Body of pancreas (tissue), 4 donors: ENCODE data around the gene PTPRD. TPM values are rescaled to one million over a fixed set of nuclear protein-coding genes. Genes with fewer than 3 reads are reported as not detected.

ENCODE experiments used
- ATAC-seq: fragments of 150-250 bp; one replicate; pipeline ENCODE4 v1.9.1; 2016
- DNase-seq, 4 donors: peaks; one replicate each; pipeline ENCODE4 v3.0.0-alpha.2; 2019
- H3K27ac ChIP-seq, 4 donors: fragments of 200-600 bp; sonication (generic); 1 replicate in 3 of 4; 2 replicates in 1 of 4; pipeline versions ENCODE4 v1.5.1 to v1.6.1; 2016 to 2019; ENCODE audit warnings: mild to moderate bottlenecking in 1 of 4, mixed read lengths in 1 of 4, moderate library complexity in 1 of 4
- H3K27me3 ChIP-seq, 2 donors: fragments of 200-600 bp; sonication (generic); one replicate each; pipeline ENCODE4 v1.6.0; 2016; ENCODE audit warnings: mild to moderate bottlenecking in 1 of 2
- H3K36me3 ChIP-seq, 2 donors: fragments of 200-600 bp; sonication (generic); replicated peaks in 1 of 2; 2 replicates each; pipeline ENCODE4 v1.5.1; 2016; ENCODE audit warnings: low read depth in 2 of 2; ENCODE audit not compliant: insufficient read depth in 1 of 2
- H3K4me1 ChIP-seq: fragments of 200-600 bp; sonication (generic); one replicate; pipeline ENCODE4 v1.6.0; 2016
- H3K4me3 ChIP-seq, 2 donors: fragments of 200-600 bp; sonication (generic); 1 replicate in 1 of 2; 2 replicates in 1 of 2; pipeline ENCODE4 v1.5.1; 2016 to 2019
- H3K9me3 ChIP-seq, 3 donors: fragments of 200-600 bp; sonication (generic); 1 replicate in 2 of 3; 2 replicates in 1 of 3; pipeline ENCODE4 v1.5.1; 2016
- CTCF ChIP-seq, 7 experiments: fragments of 450-650 bp in 4 of 7; fragments of 200-600 bp in 3 of 7; sonication (generic) in 3 of 7; IDR thresholded peaks; one replicate each; pipeline ENCODE4 v1.5.1; 2016 to 2019; ENCODE audit warnings: antibody characterized with exemption in 7 of 7
- POLR2A ChIP-seq, 3 donors: fragments of 450-650 bp; IDR thresholded peaks; one replicate each; pipeline ENCODE4 v1.6.1; 2016; ENCODE audit warnings: antibody characterized with exemption in 3 of 3, mild to moderate bottlenecking in 2 of 3
- WGBS, 2 donors: methylation state at CpG; one replicate each; pipeline ENCODE4 v1.1.5; 2017; 5-methylcytosine and 5-hydroxymethylcytosine counted together
- intact Hi-C: fragments of 100-400 bp; cut with DNase I; formaldehyde crosslinking; loops from one replicate; pipeline ENCODE4 v1.15.1; 2023
- total RNA-seq, 2 donors: library from RNA; depleted of rRNA; stranded (reverse); fragments of >200 nt; gene quantifications; one replicate each; pipeline ENCODE4 v1.1.0, GENCODE V29; 2016

PTPRD gene
- total RNA-seq, 2 donors from 2014 or later = 4.3 to 4.9 TPM

- DNase-seq (no peak), ATAC-seq (no peak)
- no peaks in the 10 kb centered on the region for H3K9me3 ChIP-seq
- H3K27me3 ChIP-seq = no peaks in the 10 kb centered on the region
- no peaks in the 10 kb centered on the region for H3K36me3 ChIP-seq
- H3K27ac ChIP-seq = no peak overlapping the region
- no peak overlapping the region for H3K4me3 ChIP-seq
- intact Hi-C loops = no loop called here
- 67 to 78% methylated on average over 3 of the region's 3 CpGs for WGBS, 2 donors
- H3K4me1 ChIP-seq = no peaks in the 10 kb centered on the region
- TF ChIP-seq POLR2A (IDR thresholded peaks at IDR 0.05) (no peak), CTCF (IDR thresholded peaks at IDR 0.05) (no peak)
Measured at GRCh38 chr9:8869812-8870211, 1743.0 kb downstream of the PTPRD start.

- H3K4me1 ChIP-seq = no peaks in the 10 kb centered on the region
- H3K27ac ChIP-seq = no peak overlapping the region
- no peak overlapping the region for H3K4me3 ChIP-seq
- no peaks in the 10 kb centered on the region for H3K36me3 ChIP-seq
- WGBS, 2 donors = 68 to 74% methylated on average over 1 of the region's 1 CpG
- H3K9me3 ChIP-seq = no peaks in the 10 kb centered on the region
- H3K27me3 ChIP-seq = no peaks in the 10 kb centered on the region
- TF ChIP-seq POLR2A (IDR thresholded peaks at IDR 0.05) = no peak
- TF ChIP-seq CTCF (IDR thresholded peaks at IDR 0.05) = no peak
- DNase-seq = no peak
- intact Hi-C loops = no loop called here
- no peak for ATAC-seq
Measured at GRCh38 chr9:8868632-8869031, 1744.2 kb downstream of the PTPRD start.

- DNase-seq = no peak
- Histone ChIP-seq H3K4me1 (no peaks in the 10 kb centered on the region), H3K36me3 (no peaks in the 10 kb centered on the region), H3K4me3 (no peak overlapping the region), H3K27me3 (no peaks in the 10 kb centered on the region), H3K27ac (no peak overlapping the region), H3K9me3 (no peaks in the 10 kb centered on the region)
- no peak for ATAC-seq
- no peak for TF ChIP-seq CTCF (IDR thresholded peaks at IDR 0.05)
- no peak for TF ChIP-seq POLR2A (IDR thresholded peaks at IDR 0.05)
- intact Hi-C loops = no loop called here
- 69 to 91% methylated on average over 1 of the region's 1 CpG for WGBS, 2 donors
Measured at GRCh38 chr9:8867148-8867547, 1745.7 kb downstream of the PTPRD start.

GRCh38 chr9:8864545-8864896 lies 1748.3 kb downstream of the PTPRD start:
- H3K27ac ChIP-seq = no peak overlapping the region
- DNase-seq (no peak), ATAC-seq (no peak)
- no peaks in the 10 kb centered on the region for H3K9me3 ChIP-seq
- no peaks in the 10 kb centered on the region for H3K27me3 ChIP-seq
- TF ChIP-seq CTCF (IDR thresholded peaks at IDR 0.05) (no peak), POLR2A (IDR thresholded peaks at IDR 0.05) (no peak)
- no peak overlapping the region for H3K4me3 ChIP-seq
- intact Hi-C loops = no loop called here
- WGBS, 2 donors = 36 to 37% methylated on average over 3 of the region's 3 CpGs
- no peaks in the 10 kb centered on the region for H3K36me3 ChIP-seq
- no peaks in the 10 kb centered on the region for H3K4me1 ChIP-seq

- Histone ChIP-seq H3K4me3 (no peak overlapping the region), H3K27ac (no peak overlapping the region), H3K4me1 (no peaks in the 10 kb centered on the region), H3K36me3 (no peaks in the 10 kb centered on the region), H3K27me3 (no peaks in the 10 kb centered on the region), H3K9me3 (no peaks in the 10 kb centered on the region)
- DNase-seq (no peak), ATAC-seq (no peak)
- intact Hi-C loops = no loop called here
- WGBS, 2 donors = 56 to 63% methylated on average over 5 of the region's 5 CpGs
- TF ChIP-seq POLR2A (IDR thresholded peaks at IDR 0.05) = no peak
- TF ChIP-seq CTCF (IDR thresholded peaks at IDR 0.05) = no peak
Measured at GRCh38 chr9:8863886-8864544, 1748.8 kb downstream of the PTPRD start.
